ENCODE results near the gene SHROOM3.
A peak's percentile ranks its signal among the peaks of the same experiment; 100 is the strongest.

The SHROOM3 gene

DNA sequence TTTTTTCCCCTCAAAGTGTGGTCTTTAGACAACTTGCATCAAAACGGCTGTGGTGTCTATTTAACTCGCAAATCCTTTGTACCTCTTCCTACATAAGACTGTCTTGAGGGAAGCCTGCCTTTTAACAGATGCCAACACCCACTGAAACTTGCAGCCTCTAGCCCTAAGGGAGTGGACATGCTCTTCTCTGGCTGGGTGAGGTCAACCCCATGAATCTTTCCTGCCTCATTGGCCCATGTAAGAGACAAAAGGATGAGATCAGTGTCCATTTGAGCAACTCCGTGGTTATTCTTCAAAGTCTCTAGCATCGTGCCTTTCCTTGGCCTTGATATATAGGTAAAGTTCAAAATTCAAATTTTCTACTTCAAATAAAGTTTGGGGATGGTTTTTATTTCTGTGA is 134.7 kb downstream of the SHROOM3 start:
- DNase-seq (ENCODE audit: low read depth), result no peak

DNA sequence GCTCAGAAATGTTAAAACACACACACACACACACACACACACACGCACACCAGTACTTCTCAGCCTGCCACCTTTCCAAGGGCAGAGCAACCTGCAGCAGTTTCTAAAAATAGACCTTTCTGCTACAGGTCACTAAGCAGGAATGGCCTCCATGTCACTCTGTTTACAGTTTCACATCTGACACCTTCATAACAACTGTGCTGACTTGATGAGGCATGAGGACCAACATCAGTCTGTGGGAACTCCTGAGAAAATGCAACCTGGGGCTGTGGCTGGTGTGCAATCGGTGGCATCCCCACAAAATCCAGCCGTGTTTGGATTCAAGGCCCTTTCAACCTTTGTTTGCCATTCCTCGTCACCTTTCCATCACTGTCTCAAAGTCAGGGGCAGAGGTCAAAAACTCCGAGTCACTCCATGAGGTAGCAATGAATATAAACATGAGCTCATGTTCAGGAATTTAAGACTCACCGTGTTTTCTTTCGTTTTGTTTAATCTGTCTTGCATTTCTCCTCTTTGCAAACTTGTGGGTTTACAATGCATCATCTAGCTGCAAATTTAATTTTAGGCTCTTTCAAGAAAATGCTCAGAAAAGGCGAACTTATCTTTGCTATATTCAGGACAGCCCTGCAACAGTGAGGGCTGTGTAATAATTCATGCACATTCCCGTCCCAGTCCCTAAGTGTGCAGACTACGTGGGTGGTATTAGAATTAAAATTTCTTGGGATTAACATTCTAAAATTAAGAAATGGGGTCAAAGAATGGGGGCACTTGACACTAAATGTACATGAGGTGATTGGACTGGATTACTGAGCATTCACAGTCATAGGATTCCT is 135.3 kb downstream of the SHROOM3 start:
- DNase-seq (ENCODE audit: low read depth), result peak; percentile 16
- TF ChIP-seq, protein P1, sequence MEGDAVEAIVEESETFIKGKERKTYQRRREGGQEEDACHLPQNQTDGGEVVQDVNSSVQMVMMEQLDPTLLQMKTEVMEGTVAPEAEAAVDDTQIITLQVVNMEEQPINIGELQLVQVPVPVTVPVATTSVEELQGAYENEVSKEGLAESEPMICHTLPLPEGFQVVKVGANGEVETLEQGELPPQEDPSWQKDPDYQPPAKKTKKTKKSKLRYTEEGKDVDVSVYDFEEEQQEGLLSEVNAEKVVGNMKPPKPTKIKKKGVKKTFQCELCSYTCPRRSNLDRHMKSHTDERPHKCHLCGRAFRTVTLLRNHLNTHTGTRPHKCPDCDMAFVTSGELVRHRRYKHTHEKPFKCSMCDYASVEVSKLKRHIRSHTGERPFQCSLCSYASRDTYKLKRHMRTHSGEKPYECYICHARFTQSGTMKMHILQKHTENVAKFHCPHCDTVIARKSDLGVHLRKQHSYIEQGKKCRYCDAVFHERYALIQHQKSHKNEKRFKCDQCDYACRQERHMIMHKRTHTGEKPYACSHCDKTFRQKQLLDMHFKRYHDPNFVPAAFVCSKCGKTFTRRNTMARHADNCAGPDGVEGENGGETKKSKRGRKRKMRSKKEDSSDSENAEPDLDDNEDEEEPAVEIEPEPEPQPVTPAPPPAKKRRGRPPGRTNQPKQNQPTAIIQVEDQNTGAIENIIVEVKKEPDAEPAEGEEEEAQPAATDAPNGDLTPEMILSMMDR (IDR thresholded peaks at IDR 0.05; ENCODE audit: insufficient read depth, low read depth, low read length, missing control alignments), result no peak
- H3K4me3 ChIP-seq (ENCODE audit: low read depth, low read length), result no peak overlapping the region

More for the DNA sequence above, 134.7 kb downstream of the SHROOM3 start:
- TF ChIP-seq, protein P1 (IDR thresholded peaks at IDR 0.05; ENCODE audit: insufficient read depth, low read depth, low read length, missing control alignments), result no peak
- no peak overlapping the region for H3K4me3 ChIP-seq (ENCODE audit: low read depth, low read length)

DNA sequence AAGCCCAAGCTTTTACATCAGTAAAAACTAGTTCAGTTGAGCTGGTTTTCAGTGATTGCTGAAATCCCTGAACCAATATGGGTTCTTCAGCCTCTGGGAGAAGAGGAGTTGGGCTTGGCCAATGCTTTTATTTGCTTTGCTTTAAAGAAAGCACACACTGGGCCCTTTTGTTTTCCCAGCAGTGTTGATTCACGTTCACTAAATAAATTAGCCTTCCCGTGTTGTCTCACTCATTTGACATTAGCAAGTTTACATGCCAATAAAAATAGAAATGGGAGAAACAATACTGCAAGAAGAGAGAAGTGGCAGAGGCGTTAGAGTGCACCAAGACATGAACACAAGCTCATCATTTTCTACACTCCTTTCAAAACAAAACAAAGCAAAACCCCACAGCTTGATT is 136.2 kb downstream of the SHROOM3 start:
- no peak overlapping the region for H3K4me3 ChIP-seq (ENCODE audit: low read depth, low read length)
- no peak for DNase-seq (ENCODE audit: low read depth)
- TF ChIP-seq, protein P1 (IDR thresholded peaks at IDR 0.05; ENCODE audit: insufficient read depth, low read depth, low read length, missing control alignments), result no peak

DNA sequence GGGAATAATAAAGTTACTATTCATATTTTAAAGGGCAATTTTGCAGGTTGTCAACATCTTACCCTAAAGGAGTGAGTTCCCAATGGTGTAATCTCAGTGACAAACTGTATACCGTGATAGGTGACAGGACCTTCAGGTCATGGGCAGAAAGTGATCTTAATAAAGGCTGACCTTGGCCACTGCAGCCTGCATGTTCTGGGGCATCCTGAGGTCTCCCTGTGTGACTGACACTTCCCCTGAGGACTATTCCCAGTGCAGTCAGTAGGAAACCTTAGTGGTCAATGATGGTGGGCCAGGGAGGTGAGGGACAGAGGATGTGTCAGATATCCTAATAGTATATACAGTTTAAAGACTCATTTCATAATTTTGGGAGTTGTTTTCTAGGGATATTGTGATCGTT is 137.2 kb downstream of the SHROOM3 start:
- TF ChIP-seq, protein P1 (IDR thresholded peaks at IDR 0.05; ENCODE audit: insufficient read depth, low read depth, low read length, missing control alignments), result no peak
- DNase-seq (ENCODE audit: low read depth), result no peak
- H3K4me3 ChIP-seq (ENCODE audit: low read depth, low read length), result no peak overlapping the region

DNA sequence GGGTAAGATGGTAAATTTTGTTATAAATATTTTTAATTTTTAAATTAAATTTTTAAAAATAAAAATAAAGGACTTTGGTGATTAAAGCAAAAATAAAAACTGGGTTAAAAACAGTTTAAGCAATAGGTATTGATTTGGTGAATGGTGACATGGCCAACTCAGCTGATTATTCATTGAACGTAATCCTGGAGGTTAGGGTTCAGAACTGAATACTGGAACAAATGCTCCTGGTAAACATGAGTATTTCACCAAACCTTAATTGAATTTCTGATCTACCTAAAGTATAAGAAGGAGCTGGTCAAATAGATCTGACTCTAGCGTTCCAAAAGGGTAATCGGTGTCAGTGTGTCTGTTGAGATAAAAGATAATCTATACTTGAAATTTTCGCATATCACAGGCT is 141.8 kb downstream of the SHROOM3 start:
- no peak for DNase-seq (ENCODE audit: low read depth)
- no peak overlapping the region for H3K4me3 ChIP-seq (ENCODE audit: low read depth, low read length)
- TF ChIP-seq, protein P1 (IDR thresholded peaks at IDR 0.05; ENCODE audit: insufficient read depth, low read depth, low read length, missing control alignments), result no peak

DNA sequence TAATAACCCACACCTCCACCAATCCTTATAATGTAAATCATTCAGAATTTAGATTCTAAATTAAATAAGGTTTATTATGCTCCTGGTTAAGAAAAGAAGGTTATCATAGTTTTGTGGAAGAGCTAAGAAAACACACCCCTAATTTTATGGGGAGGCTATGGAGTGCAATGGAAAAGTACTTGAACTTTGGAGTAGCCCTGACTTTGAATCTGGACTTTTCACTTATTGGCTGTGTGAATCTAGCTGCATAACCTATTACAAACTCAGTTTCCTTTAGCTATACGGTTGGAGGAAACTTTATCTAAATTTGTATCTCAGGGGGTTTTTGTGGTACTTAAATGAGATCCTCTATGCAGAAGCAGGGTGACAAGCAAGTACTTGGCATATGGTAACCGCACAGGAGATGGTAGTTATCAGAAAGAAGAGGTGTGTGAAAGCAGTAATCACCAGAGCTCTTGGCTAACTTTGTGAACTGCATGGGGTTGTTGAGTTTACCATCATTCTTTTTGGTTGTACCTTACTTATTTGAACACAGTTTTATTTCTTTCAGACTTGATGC is 143.1 kb downstream of the SHROOM3 start:
- no peak overlapping the region for H3K4me3 ChIP-seq (ENCODE audit: low read depth, low read length)
- DNase-seq (ENCODE audit: low read depth), result peak; percentile 19
- TF ChIP-seq, protein P1 (IDR thresholded peaks at IDR 0.05; ENCODE audit: insufficient read depth, low read depth, low read length, missing control alignments), result no peak
